Measurements from ENCODE around the gene VPS26C.

VPS26C gene

DNA sequence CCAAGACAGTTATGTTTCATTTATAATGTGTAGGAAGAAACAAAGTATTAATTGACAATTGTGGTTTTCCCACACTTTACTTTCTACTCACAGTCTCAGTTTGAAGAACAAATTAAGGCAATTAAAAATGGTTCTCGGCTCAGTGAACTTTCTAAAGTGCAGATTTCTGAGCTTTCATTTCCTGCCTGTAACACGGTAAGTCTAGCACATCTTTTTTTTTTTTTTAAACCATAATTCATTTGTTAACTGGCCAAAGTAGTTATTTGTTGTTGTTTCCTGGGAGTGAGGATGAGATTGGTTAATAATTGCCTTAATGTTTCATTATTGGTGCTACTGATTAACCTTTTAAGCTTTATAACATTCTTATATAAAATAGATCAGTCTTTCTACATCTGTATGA, 75.1 kb downstream of the VPS26C start:
- TF ChIP-seq ZFX (IDR thresholded peaks at IDR 0.05; ENCODE audit: borderline replicate concordance): no peak
- TF ChIP-seq, protein P1, sequence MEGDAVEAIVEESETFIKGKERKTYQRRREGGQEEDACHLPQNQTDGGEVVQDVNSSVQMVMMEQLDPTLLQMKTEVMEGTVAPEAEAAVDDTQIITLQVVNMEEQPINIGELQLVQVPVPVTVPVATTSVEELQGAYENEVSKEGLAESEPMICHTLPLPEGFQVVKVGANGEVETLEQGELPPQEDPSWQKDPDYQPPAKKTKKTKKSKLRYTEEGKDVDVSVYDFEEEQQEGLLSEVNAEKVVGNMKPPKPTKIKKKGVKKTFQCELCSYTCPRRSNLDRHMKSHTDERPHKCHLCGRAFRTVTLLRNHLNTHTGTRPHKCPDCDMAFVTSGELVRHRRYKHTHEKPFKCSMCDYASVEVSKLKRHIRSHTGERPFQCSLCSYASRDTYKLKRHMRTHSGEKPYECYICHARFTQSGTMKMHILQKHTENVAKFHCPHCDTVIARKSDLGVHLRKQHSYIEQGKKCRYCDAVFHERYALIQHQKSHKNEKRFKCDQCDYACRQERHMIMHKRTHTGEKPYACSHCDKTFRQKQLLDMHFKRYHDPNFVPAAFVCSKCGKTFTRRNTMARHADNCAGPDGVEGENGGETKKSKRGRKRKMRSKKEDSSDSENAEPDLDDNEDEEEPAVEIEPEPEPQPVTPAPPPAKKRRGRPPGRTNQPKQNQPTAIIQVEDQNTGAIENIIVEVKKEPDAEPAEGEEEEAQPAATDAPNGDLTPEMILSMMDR (IDR thresholded peaks at IDR 0.05): no peak
- no peak overlapping the region for H3K27ac ChIP-seq

DNA sequence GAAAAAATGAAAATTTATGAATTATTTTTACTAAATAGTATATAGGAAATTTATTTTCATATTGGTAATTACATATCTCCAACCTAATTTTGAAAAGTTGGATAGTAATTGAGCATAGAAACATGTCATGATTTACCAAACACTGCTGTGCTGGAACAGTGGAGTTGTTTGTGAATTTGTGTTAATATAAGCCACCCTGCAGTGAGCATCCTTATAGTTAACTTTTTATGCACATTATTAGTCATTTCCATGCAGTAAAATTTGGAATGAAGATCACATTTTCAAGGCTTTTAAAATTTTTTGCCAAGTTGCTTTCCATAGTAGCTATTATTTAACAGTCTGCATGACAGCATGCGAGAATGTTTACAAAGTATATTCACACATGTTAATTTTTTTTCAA, 78.3 kb downstream of the VPS26C start:
- no peak overlapping the region for H3K27ac ChIP-seq
- TF ChIP-seq, protein P1 (IDR thresholded peaks at IDR 0.05): no peak
- no peak for TF ChIP-seq ZFX (IDR thresholded peaks at IDR 0.05; ENCODE audit: borderline replicate concordance)

DNA sequence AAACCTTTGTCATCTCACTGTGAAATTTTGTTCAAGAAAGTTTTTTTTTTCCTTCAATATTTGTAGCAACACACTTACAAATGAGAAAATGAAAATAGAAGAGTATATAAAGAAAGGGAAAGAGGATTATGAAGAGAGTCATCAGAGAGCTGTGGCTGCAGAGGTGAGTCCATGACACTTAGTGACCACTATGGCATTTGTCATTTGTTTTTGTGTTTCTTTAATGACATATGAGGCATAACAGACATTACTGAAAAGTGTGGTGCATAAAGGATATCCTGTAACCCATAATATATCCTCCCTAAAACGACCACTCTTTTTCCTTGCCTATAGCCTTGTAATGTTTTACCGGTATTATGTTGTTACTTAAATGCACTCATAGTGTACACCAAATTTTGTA, 80.2 kb downstream of the VPS26C start:
- no peak for TF ChIP-seq ZFX (IDR thresholded peaks at IDR 0.05; ENCODE audit: borderline replicate concordance)
- TF ChIP-seq, protein P1 (IDR thresholded peaks at IDR 0.05): no peak
- H3K27ac ChIP-seq: no peak overlapping the region

DNA sequence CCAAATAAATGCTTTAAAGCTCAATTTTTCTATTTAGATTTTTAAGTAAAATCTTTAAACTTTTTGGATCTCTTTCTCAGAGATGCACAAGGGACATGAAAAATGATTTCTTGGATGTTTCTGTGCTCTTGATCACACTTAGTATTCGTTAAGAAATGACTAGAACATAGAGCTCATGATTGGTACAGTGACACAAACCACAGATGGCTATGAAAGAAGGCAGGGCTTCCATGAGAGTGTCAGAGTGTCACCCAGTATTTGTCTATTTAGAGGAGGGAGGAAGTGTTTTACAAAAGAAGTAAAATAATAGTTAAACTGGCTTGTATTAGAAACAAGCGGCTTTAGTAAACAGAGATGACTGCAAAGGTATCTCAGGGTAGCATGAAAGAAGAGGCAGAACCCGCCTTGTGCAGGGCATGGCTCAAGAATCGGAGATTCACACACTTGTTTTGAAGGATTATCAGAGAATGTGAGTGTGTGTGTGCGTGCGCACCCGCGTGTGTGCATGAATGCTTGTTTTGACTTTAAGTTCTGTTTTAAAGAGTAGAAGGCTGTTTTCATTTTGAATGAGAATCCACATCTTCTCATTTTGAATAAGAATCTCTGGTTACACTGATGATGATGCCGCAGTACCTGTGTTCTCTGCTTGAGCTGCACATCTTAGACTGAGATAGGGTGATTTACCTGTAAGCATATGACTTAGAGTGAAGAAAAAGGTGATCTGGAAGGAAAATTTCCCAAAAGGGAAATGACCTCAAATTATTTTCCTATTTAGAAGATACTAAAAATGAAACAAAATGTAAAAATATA, 82.1 kb downstream of the VPS26C start:
- TF ChIP-seq, protein P1 (IDR thresholded peaks at IDR 0.05): no peak
- no peak for TF ChIP-seq ZFX (IDR thresholded peaks at IDR 0.05; ENCODE audit: borderline replicate concordance)
- no peak overlapping the region for H3K27ac ChIP-seq

DNA sequence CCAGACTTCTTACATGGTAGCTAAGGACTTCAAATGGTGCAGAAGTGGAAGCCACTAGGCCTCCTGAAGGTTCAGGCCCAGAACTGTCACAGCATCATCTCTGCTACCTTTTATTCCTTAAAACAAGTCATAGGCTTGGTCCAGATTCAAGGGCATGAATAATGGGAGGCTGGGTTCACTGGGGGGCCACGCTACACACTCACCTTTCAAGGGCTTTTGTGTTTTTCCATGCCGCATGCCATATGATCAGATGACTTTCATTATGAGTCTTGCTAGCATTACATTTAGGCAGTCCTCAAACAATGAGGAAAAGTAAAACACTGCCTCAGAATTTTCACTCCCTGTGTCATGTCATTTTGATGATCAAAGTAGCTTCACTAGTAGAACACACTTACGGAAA, 83.4 kb downstream of the VPS26C start:
- no peak for TF ChIP-seq ZFX (IDR thresholded peaks at IDR 0.05; ENCODE audit: borderline replicate concordance)
- TF ChIP-seq, protein P1 (IDR thresholded peaks at IDR 0.05): no peak
- H3K27ac ChIP-seq: no peak overlapping the region

DNA sequence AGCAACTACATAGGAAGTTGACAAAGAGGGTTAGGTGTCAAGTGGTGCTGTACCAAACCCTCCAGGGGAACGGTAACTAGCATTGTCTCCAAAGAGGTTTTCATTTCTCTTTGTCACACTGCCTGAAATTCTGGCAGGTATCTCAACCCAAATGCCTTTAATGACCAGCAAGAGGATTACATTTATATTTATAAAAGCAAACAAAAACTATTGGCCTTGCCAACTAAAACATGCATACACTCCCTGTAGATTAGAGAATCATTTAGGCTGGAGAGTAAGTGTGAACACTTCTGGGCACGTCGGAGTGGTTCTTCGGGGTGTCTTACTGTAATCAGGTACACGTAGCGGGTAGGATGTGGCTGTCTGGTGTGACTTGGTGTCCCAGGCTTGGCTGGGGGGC, 84.9 kb downstream of the VPS26C start:
- no peak overlapping the region for H3K27ac ChIP-seq
- TF ChIP-seq ZFX (IDR thresholded peaks at IDR 0.05; ENCODE audit: borderline replicate concordance): no peak

DNA sequence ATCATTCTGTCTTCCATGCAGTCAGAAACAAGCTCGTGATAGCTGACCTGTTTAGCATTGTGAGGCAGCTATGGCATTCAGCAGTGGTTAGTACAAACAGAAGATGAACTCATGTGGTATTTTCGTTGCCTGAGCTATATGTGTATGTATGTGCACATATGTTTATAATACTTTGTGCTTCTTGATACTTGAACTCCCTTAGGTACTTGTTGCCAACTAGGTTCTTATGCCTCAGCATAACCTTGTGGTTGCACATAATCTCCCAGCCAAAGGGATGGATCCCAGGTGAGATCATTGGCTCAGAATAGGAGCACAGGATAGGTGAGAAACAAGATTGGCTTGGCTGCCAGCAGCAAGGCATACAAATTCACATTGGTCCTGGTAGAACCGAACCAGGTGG, 86.1 kb downstream of the VPS26C start:
- H3K27ac ChIP-seq: no peak overlapping the region
- TF ChIP-seq ZFX (IDR thresholded peaks at IDR 0.05; ENCODE audit: borderline replicate concordance): no peak
- TF ChIP-seq, protein P1 (IDR thresholded peaks at IDR 0.05): no peak
